Measurements from ENCODE around the gene CLEC4M.

DNA sequence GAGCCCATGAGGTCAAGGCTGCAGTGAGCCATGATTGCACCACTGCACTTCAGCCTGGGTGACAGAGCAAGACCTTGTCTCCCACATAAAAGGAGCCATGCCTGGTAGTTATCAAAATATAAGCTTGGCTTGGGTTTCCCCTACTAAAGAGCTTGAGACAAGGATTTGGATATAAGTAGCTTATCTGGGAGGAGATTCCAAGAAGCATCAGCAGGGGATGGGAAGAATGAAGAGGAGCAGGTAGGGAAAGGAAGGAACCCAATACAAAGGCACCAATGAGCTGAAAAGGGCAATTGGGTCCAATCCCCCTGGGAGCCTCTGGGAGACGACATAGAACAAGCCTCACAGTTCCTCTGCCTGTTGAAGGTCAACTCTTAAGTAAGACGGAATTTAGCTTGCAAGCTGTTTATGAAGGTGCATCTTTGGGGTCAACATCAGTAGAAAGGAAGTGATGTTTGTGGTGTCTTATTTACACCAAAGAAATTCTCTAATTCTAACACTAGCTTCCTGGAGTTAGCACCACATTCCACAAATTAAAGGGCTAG, 23.8 kb upstream of the CLEC4M start:
- TF ChIP-seq, protein P1, sequence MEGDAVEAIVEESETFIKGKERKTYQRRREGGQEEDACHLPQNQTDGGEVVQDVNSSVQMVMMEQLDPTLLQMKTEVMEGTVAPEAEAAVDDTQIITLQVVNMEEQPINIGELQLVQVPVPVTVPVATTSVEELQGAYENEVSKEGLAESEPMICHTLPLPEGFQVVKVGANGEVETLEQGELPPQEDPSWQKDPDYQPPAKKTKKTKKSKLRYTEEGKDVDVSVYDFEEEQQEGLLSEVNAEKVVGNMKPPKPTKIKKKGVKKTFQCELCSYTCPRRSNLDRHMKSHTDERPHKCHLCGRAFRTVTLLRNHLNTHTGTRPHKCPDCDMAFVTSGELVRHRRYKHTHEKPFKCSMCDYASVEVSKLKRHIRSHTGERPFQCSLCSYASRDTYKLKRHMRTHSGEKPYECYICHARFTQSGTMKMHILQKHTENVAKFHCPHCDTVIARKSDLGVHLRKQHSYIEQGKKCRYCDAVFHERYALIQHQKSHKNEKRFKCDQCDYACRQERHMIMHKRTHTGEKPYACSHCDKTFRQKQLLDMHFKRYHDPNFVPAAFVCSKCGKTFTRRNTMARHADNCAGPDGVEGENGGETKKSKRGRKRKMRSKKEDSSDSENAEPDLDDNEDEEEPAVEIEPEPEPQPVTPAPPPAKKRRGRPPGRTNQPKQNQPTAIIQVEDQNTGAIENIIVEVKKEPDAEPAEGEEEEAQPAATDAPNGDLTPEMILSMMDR (IDR thresholded peaks at IDR 0.05; ENCODE audit: low read depth, low read length, missing input control) = no peak
- no peak for TF ChIP-seq YY1 (IDR thresholded peaks at IDR 0.05)

Data from liver (tissue), 2 donors.